Mucosa of stomach (tissue), 1 donor: ENCODE measurements around the gene RNF40.
A peak's percentile ranks its signal among the peaks of the same experiment; 100 is the strongest.

Experiments
- H3K27me3 ChIP-seq: one replicate; pipeline ENCODE4 v1.7.0; 2013; ENCODE audit warnings: mild to moderate bottlenecking, low read length; ENCODE audit not compliant: control insufficient read depth, insufficient read depth
- H3K36me3 ChIP-seq: one replicate; pipeline ENCODE4 v1.7.0; 2013; ENCODE audit warnings: low read length; ENCODE audit not compliant: control insufficient read depth, insufficient read depth
- H3K4me1 ChIP-seq: one replicate; pipeline ENCODE4 v1.7.0; 2013; ENCODE audit warnings: mild to moderate bottlenecking, low read length; ENCODE audit not compliant: control insufficient read depth, insufficient read depth
- H3K4me3 ChIP-seq: one replicate; pipeline ENCODE4 v1.7.0; 2013; ENCODE audit warnings: low read length
- H3K9ac ChIP-seq: one replicate; pipeline ENCODE4 v1.7.0; 2013; ENCODE audit warnings: mild to moderate bottlenecking, low read length, moderate library complexity
- H3K9me3 ChIP-seq: one replicate; pipeline ENCODE4 v1.7.0; 2013; ENCODE audit warnings: mild to moderate bottlenecking, low read length, moderate library complexity; ENCODE audit not compliant: control insufficient read depth
- donor health status: Pancreatic carcinoma.

Gene RNF40

GRCh38 chr16:30761928-30762902, at the start of gene RNF40, which contains the start of gene CFAP119:
Gene RNF40, plus strand, starts transcription at chr16:30762322. Its CDS starts 224 bp downstream, at chr16:30762546.
Gene CFAP119, minus strand, starts transcription at chr16:30762062. Its CDS starts 314 bp downstream, at chr16:30761748.
- Histone ChIP-seq H3K27me3 (no peaks in the 10 kb centered on the region), H3K9ac (peak within 1 kb of the TSS; percentile 96), H3K9me3 (no peaks in the 10 kb centered on the region), H3K36me3 (peaks cover 16% of the 10 kb centered on the region), H3K4me1 (peaks cover 19% of the 10 kb centered on the region), H3K4me3 (peak within 1 kb of the TSS; percentile 83)

DNA sequence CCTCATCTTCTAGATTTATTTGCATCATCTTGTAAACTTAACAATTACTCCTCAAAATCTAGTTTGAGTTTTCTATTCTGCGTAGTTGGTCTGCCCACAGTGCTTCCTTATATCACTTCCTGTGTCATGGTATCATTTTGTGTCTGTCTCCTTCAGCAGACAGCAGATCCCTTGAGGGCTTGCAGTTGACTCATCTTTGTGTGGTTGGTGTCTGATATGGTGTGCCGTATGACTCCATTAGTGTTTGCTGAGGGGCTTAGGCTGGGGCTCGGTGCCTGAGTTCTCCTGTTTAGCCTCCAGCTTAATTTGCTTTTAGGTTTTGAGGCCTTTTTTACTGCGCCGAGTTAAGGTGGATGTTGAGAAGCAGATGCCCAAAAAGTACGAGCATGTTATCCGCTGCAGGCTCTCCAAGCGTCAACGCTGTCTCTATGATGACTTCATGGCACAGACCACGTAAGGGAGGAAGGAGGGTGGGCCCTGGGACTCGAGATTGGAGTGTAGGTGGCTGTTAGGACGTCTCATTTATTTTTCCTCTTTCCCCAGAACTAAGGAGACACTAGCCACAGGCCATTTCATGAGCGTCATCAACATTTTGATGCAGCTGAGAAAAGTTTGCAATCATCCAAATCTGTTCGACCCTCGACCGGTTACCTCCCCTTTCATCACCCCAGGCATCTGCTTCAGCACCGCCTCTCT, 46.2 kb upstream of the RNF40 start:
- Histone ChIP-seq H3K27me3 (no peaks in the 10 kb centered on the region), H3K9ac (no peak overlapping the region), H3K36me3 (peaks cover 44% of the 10 kb centered on the region), H3K9me3 (no peaks in the 10 kb centered on the region), H3K4me1 (no peaks in the 10 kb centered on the region), H3K4me3 (no peak overlapping the region)

DNA sequence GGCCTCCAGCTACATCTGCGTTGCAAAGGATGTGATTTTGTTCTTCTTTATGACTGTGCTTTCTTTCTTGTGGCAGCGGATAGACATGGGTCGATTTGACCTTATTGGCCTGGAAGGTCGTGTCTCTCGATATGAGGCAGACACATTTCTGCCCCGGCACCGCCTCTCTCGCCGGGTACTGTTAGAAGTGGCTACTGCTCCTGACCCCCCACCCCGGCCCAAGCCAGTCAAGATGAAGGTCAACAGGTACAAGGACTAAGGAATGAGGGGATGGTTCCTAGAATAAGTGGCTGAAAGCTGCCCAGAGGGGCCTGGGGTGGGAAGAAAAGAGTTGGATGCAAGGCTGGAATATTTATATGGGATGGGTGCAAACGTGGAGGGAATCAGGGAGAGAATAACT, 42.0 kb upstream of the RNF40 start:
- Histone ChIP-seq H3K9ac (no peak overlapping the region), H3K9me3 (no peaks in the 10 kb centered on the region), H3K4me3 (no peak overlapping the region), H3K36me3 (peaks cover 45% of the 10 kb centered on the region), H3K27me3 (no peaks in the 10 kb centered on the region), H3K4me1 (no peaks in the 10 kb centered on the region)

DNA sequence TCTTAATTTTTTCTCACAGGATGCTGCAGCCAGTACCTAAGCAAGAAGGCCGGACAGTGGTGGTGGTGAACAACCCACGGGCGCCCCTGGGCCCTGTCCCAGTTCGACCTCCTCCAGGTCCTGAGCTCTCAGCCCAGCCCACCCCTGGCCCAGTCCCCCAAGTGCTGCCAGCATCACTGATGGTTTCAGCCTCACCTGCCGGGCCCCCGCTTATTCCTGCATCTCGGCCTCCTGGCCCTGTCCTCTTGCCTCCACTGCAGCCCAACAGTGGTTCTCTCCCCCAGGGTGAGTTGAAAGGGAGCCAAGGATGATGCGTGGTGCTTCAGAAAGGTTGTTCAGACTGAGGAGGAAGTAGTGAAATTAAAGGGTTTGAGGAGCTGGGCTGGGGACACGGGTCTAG, 41.4 kb upstream of the RNF40 start:
- Histone ChIP-seq H3K4me1 (no peaks in the 10 kb centered on the region), H3K36me3 (peaks cover 43% of the 10 kb centered on the region), H3K9ac (no peak overlapping the region), H3K9me3 (no peaks in the 10 kb centered on the region), H3K4me3 (no peak overlapping the region), H3K27me3 (no peaks in the 10 kb centered on the region)

DNA sequence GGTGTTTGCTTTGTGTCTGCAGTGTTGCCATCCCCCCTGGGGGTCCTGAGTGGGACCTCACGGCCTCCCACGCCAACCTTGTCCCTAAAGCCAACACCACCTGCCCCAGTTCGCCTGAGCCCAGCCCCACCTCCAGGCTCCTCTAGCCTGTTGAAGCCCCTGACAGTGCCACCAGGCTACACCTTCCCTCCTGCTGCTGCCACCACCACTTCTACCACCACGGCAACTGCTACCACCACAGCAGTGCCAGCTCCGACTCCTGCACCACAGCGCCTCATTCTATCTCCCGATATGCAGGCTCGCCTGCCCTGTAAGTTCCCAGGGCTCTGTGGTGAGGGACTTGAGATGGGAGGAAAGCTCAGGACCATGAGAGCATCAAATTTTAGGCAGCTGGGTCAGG, 41.0 kb upstream of the RNF40 start:
- no peaks in the 10 kb centered on the region for H3K9me3 ChIP-seq
- no peaks in the 10 kb centered on the region for H3K4me1 ChIP-seq
- peaks cover 38% of the 10 kb centered on the region for H3K36me3 ChIP-seq
- H3K9ac ChIP-seq: no peak overlapping the region
- H3K4me3 ChIP-seq: no peak overlapping the region
- H3K27me3 ChIP-seq: no peaks in the 10 kb centered on the region

GRCh38 chr16:30721606-30722005, 40.5 kb upstream of the RNF40 start:
- peaks cover 34% of the 10 kb centered on the region for H3K36me3 ChIP-seq
- H3K4me3 ChIP-seq: no peak overlapping the region
- no peaks in the 10 kb centered on the region for H3K4me1 ChIP-seq
- no peak overlapping the region for H3K9ac ChIP-seq
- no peaks in the 10 kb centered on the region for H3K9me3 ChIP-seq
- no peaks in the 10 kb centered on the region for H3K27me3 ChIP-seq

- Histone ChIP-seq H3K27me3 (no peaks in the 10 kb centered on the region), H3K4me3 (no peak overlapping the region), H3K36me3 (peaks cover 34% of the 10 kb centered on the region), H3K9me3 (no peaks in the 10 kb centered on the region), H3K4me1 (no peaks in the 10 kb centered on the region), H3K9ac (no peak overlapping the region)
These were observed 39.7 kb upstream of the RNF40 start for GRCh38 chr16:30722443-30722842.

- H3K4me3 ChIP-seq: no peak overlapping the region
- peaks cover 34% of the 10 kb centered on the region for H3K36me3 ChIP-seq
- no peaks in the 10 kb centered on the region for H3K27me3 ChIP-seq
- H3K4me1 ChIP-seq: no peaks in the 10 kb centered on the region
- H3K9me3 ChIP-seq: no peaks in the 10 kb centered on the region
- H3K9ac ChIP-seq: no peak overlapping the region
These were observed 39.2 kb upstream of the RNF40 start for GRCh38 chr16:30722916-30723315.

- no peaks in the 10 kb centered on the region for H3K27me3 ChIP-seq
- H3K9me3 ChIP-seq: no peaks in the 10 kb centered on the region
- H3K9ac ChIP-seq: no peak overlapping the region
- peaks cover 36% of the 10 kb centered on the region for H3K36me3 ChIP-seq
- no peak overlapping the region for H3K4me3 ChIP-seq
- no peaks in the 10 kb centered on the region for H3K4me1 ChIP-seq
These were observed 38.3 kb upstream of the RNF40 start for GRCh38 chr16:30723725-30724355.

- Histone ChIP-seq H3K4me3 (no peak overlapping the region), H3K4me1 (no peaks in the 10 kb centered on the region), H3K9ac (no peak overlapping the region), H3K9me3 (no peaks in the 10 kb centered on the region), H3K27me3 (no peaks in the 10 kb centered on the region), H3K36me3 (peaks cover 41% of the 10 kb centered on the region)
These were observed 37.3 kb upstream of the RNF40 start for GRCh38 chr16:30724641-30725417.

DNA sequence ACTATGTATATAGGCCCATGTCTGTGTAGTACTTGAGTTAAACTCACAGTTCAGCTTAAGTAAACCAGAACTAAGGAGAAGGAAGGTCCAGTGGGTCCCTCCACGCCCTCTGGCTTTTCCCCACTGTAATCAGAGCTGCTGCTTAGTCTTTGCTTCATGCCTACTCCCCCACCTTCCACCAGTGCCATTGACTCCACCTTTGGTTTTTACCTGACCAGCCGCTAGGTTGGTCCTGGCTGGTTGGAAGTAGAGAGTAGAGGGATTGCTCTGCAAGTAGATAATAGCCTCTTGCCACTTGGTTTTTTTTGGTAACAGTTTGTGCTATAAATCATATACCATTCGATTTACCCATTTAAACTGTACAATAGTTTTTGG, 36.7 kb upstream of the RNF40 start:
- Histone ChIP-seq H3K4me1 (no peaks in the 10 kb centered on the region), H3K27me3 (no peaks in the 10 kb centered on the region), H3K36me3 (peaks cover 35% of the 10 kb centered on the region), H3K4me3 (no peak overlapping the region), H3K9ac (no peak overlapping the region), H3K9me3 (no peaks in the 10 kb centered on the region)
